PC-3 (cell line): Measurements from ENCODE around the gene PGM2L1. TPM values are rescaled to one million over a fixed set of nuclear protein-coding genes. Genes with fewer than 3 reads are reported as not detected.

Experiments
- ATAC-seq: fragments of 200-7000 bp; cut with Tn5 transposase; 2 replicates; pipeline ENCODE4 v1.9.1; 2020; ENCODE audit warnings: mild to moderate bottlenecking, moderate library complexity
- BruUV-seq: library from RNA; stranded (reverse); fragments of 400-500 nt; replicated peaks from 2 replicates; lab custom pipeline; 2021; lab: Mats Ljungman, UMichigan
- CTCF ChIA-PET: fragments of 300-600 bp; sonication (Branson Sonifier 250); formaldehyde crosslinking; loops from one replicate; lab custom pipeline; 2022; ENCODE audit warnings: antibody characterized with exemption; lab: Charles Lee
- POLR2A ChIA-PET: fragments of 300-600 bp; sonication (Branson Sonifier 250); formaldehyde crosslinking; loops from one replicate; lab custom pipeline; 2022; ENCODE audit warnings: antibody characterized with exemption; ENCODE audit not compliant: unreplicated experiment; lab: Charles Lee
- DNase-seq: peaks from one replicate; pipeline ENCODE4 v3.0.0-alpha.2; 2015
- H2AFZ ChIP-seq: fragments of 300-600 bp; sonication (generic); 2 replicates; pipeline ENCODE4 v1.6.0; 2016; ENCODE audit warnings: antibody characterized with exemption, low read length
- H3F3A ChIP-seq: fragments of 300-600 bp; sonication (generic); one replicate; pipeline ENCODE4 v1.6.0; 2017; ENCODE audit warnings: antibody characterized with exemption, low read length, control low read depth, mild to moderate bottlenecking; ENCODE audit not compliant: unreplicated experiment
- H3K27ac ChIP-seq: fragments of 300-600 bp; sonication (generic); 2 replicates; pipeline ENCODE4 v1.5.1; 2016; ENCODE audit warnings: mild to moderate bottlenecking, low read length
- H3K27me3 ChIP-seq: fragments of 300-600 bp; sonication (generic); 2 replicates; pipeline ENCODE4 v1.6.1; 2016; ENCODE audit warnings: low read length, mixed read lengths
- H3K36me3 ChIP-seq: fragments of 300-600 bp; sonication (generic); 2 replicates; pipeline ENCODE4 v1.6.1; 2016; ENCODE audit warnings: low read depth, mixed run types, low read length, mixed read lengths
- H3K4me1 ChIP-seq: fragments of 300-600 bp; sonication (generic); 2 replicates; pipeline ENCODE4 v1.5.1; 2016; ENCODE audit warnings: low read length; ENCODE audit not compliant: insufficient read depth
- H3K4me2 ChIP-seq: fragments of 300-600 bp; sonication (generic); 2 replicates; pipeline ENCODE4 v1.6.0; 2016; ENCODE audit warnings: low read length
- H3K4me3 ChIP-seq: fragments of 300-600 bp; sonication (generic); 2 replicates; pipeline ENCODE4 v1.5.1; 2016; ENCODE audit warnings: mild to moderate bottlenecking, low read length, mixed read lengths
- H3K79me2 ChIP-seq: fragments of 300-600 bp; sonication (generic); 2 replicates; pipeline ENCODE4 v1.6.1; 2017; ENCODE audit warnings: low read length, mixed read lengths
- H3K9ac ChIP-seq: fragments of 300-600 bp; sonication (generic); 2 replicates; pipeline ENCODE4 v1.6.0; 2016; ENCODE audit warnings: mild to moderate bottlenecking, low read length
- H3K9me2 ChIP-seq: fragments of 300-600 bp; sonication (generic); replicated peaks from 2 replicates; pipeline ENCODE4 v1.6.1; 2016; ENCODE audit warnings: mixed run types, low read length, mixed read lengths
- H3K9me3 ChIP-seq: fragments of 300-600 bp; sonication (generic); 2 replicates; pipeline ENCODE4 v1.6.1; 2016; ENCODE audit warnings: low read length, mixed read lengths
- H4K20me1 ChIP-seq: fragments of 300-600 bp; sonication (generic); 2 replicates; pipeline ENCODE4 v1.6.1; 2016; ENCODE audit warnings: low read length, mixed read lengths
- CTCF ChIP-seq: fragments of 300-600 bp; sonication (generic); conservative IDR thresholded peaks from 2 replicates; pipeline ENCODE4 v1.5.1; 2017; ENCODE audit warnings: antibody characterized with exemption, low read depth, mild to moderate bottlenecking, low read length
- EZH2 ChIP-seq: fragments of 300-600 bp; sonication (generic); IDR thresholded peaks from one replicate; pipeline ENCODE4 v1.6.1; 2017; ENCODE audit warnings: antibody characterized with exemption, mild to moderate bottlenecking, low read length; ENCODE audit not compliant: unreplicated experiment
- EZH2phosphoT487 ChIP-seq: fragments of 300-600 bp; sonication (generic); IDR thresholded peaks from 2 replicates; pipeline ENCODE4 v1.6.1; 2018; ENCODE audit warnings: mild to moderate bottlenecking, antibody characterized with exemption, low read length, borderline replicate concordance
- intact Hi-C: fragments of 100-400 bp; cut with micrococcal nuclease; formaldehyde crosslinking; loops from 2 replicates; pipeline ENCODE4 v1.9.0; 2023
- total RNA-seq: library from RNA; depleted of rRNA; stranded (reverse); fragments of >200 nt; gene quantifications from 2 replicates; pipeline ENCODE4 v1.2.3, GENCODE V29; 2014

PGM2L1 gene
- total RNA-seq, 1 experiment from 2014 or later: 1.9 TPM

GRCh38 chr11:74297484-74297883, 100.7 kb downstream of the PGM2L1 start:
- H3F3A ChIP-seq: no peaks in the 10 kb centered on the region
- intact Hi-C loops: no loop called here
- H3K4me1 ChIP-seq: no peaks in the 10 kb centered on the region
- BruUV-seq: no TSS peak
- ATAC-seq: no peak
- H2AFZ ChIP-seq: no peak overlapping the region
- no peaks in the 10 kb centered on the region for H3K9me3 ChIP-seq
- 0 out of 2 replicates have a peak, but pooled peaks have one; percentile 11 for TF ChIP-seq CTCF
- no peak for TF ChIP-seq EZH2
- H3K9me2 ChIP-seq: no peaks in the 10 kb centered on the region
- no peaks in the 10 kb centered on the region for H3K27me3 ChIP-seq
- H3K36me3 ChIP-seq: no peaks in the 10 kb centered on the region
- H3K79me2 ChIP-seq: no peaks in the 10 kb centered on the region
- no peak for DNase-seq
- ChIA-PET POLR2A (interaction anchor here (0.6 kb wide), 1 partner anchor 27 kb away, joined by 3 read pairs; no protein-coding TSS in a partner anchor), CTCF (no interaction called here)
- H3K4me2 ChIP-seq: no peak overlapping the region
- no peak overlapping the region for H3K27ac ChIP-seq
- H3K4me3 ChIP-seq: no peak overlapping the region
- H4K20me1 ChIP-seq: no peaks in the 10 kb centered on the region
- H3K9ac ChIP-seq: no peak overlapping the region

GRCh38 chr11:74288911-74289310, 109.3 kb downstream of the PGM2L1 start:
- H3K27ac ChIP-seq: peak overlapping the region; percentile 84
- POLR2A ChIA-PET: interaction anchor here (0.6 kb wide), 1 partner anchor 314 kb away, joined by 4 read pairs; no protein-coding TSS in a partner anchor
- intact Hi-C loops: no loop called here
- no peak overlapping the region for H3K4me3 ChIP-seq
- no TSS peak for BruUV-seq
- no peaks in the 10 kb centered on the region for H3K9me3 ChIP-seq
- peak overlapping the region; percentile 53 for H3K9ac ChIP-seq
- no peaks in the 10 kb centered on the region for H3K9me2 ChIP-seq
- H3K4me1 ChIP-seq: peaks cover 29% of the 10 kb centered on the region
- CTCF ChIA-PET: no interaction called here
- ATAC-seq (no peak), DNase-seq (no peak)
- H3K4me2 ChIP-seq: no peak overlapping the region
- no peaks in the 10 kb centered on the region for H3K79me2 ChIP-seq
- no peaks in the 10 kb centered on the region for H3F3A ChIP-seq
- no peaks in the 10 kb centered on the region for H4K20me1 ChIP-seq
- no peaks in the 10 kb centered on the region for H3K27me3 ChIP-seq
- no peaks in the 10 kb centered on the region for H3K36me3 ChIP-seq
- no peak overlapping the region for H2AFZ ChIP-seq
- TF ChIP-seq EZH2phosphoT487 (no peak), CTCF (no peak), EZH2 (no peak)

GRCh38 chr11:74288161-74288560, 110.1 kb downstream of the PGM2L1 start:
- Histone ChIP-seq H3F3A (no peaks in the 10 kb centered on the region), H3K36me3 (no peaks in the 10 kb centered on the region), H3K27me3 (no peaks in the 10 kb centered on the region), H3K4me3 (no peak overlapping the region), H2AFZ (0 out of 2 replicates have a peak overlapping the region, but pooled peaks have one; percentile 6), H4K20me1 (no peaks in the 10 kb centered on the region), H3K9me3 (no peaks in the 10 kb centered on the region), H3K9me2 (no peaks in the 10 kb centered on the region), H3K79me2 (no peaks in the 10 kb centered on the region), H3K9ac (peak overlapping the region; percentile 55), H3K4me2 (peak overlapping the region; percentile 46), H3K27ac (peak overlapping the region; percentile 84), H3K4me1 (peaks cover 36% of the 10 kb centered on the region)
- peak; percentile 97 for DNase-seq
- ChIA-PET POLR2A (interaction anchor here (0.7 kb wide), 1 partner anchor 1211 kb away, joined by 4 read pairs; no protein-coding TSS in a partner anchor), CTCF (interaction anchor here (1.6 kb wide), 1 partner anchor 33 kb away, joined by 3 read pairs; no protein-coding TSS in a partner anchor)
- TF ChIP-seq EZH2: no peak
- no peak for TF ChIP-seq CTCF
- no peak for TF ChIP-seq EZH2phosphoT487
- intact Hi-C loops: no loop called here
- no TSS peak for BruUV-seq
- peak; percentile 92 for ATAC-seq
